ENCODE data around the gene MAPKBP1.

DNA sequence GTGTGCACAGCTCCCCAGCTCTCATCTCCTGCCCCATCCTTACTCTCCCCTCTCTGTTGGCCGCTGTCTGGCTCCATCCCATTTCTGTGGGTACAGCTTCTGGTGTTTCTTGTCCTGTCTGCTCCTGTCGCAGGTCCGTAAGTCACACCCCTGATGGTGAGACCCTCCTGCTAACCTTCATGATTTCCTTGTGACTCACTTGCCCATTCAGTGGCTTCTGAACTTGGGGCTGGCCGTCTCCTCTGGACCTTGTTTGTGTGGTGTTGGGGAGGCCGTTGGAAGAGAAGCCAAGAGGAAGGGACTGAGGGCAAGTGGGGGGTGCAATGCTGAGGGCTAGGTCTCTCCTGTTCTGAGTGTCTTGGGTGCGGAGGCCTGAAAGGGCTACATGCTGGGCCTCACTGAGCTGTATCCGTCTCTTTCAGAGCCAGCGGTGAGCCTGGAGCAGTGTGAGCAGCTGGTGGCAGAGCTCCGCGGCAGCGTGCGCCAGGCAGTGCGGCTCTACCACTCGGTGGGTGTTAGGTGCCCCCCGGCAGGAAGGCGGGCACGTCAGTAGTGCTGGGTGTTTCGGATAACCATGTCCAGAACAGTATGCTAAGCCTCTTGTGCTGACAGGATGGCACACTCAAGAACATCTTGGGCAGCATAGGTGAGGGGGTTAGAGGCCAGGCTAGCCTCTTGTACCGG lies 49.9 kb downstream of the MAPKBP1 start:
- TF ChIP-seq POLR2A (IDR thresholded peaks at IDR 0.05; ENCODE audit: low read depth, low read length) (no peak), POLR2AphosphoS5 (IDR thresholded peaks at IDR 0.05; ENCODE audit: low read depth, low read length) (no peak)
